IPS-NIHi7 (cell line): Measurements from ENCODE around the gene NEURL1B.
"Not testable (repeated sequence)": the region's sequence is repeated elsewhere in the genome, so short reads cannot be mapped to it uniquely, and the experiment has no call there.

ENCODE experiments used
- DNase-seq: peaks from one replicate; pipeline ENCODE4 v3.0.0; 2012; ENCODE audit warnings: mixed read lengths; ENCODE audit errors: extremely low spot score

Gene NEURL1B

DNA sequence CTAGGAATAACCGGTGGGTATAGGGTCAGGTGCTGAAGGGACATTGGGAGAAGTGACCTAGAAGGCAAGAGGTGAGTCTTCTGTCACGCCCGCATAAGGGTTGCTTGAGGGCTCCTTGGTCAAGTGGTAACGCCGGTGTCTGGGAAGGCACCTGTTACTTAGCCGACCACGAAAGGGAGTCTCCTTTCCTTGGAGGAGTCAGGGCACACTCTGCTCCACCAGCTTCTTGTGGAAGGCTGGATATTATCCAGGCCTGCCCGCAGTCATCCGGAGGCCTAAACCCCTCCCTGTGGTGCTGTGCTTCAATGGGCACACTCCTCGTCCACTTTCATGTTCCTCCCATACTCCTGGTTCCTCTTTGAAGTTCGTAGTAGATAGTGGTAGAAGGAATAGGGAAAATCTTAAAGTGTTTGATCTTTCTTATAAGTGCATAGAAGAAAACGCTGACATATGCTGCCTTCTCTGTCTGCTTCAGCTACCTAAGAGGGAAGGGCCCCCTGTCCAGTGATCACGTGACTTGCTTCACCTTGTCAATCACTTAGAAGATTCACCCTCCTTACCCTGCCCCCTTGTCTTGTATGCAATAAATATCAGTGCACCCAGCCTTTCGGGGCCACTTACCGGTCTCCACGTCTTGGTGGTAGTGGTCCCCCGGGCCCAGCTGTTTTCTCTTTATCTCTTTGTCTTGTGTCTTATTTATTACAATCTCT, 16.6 kb downstream of the NEURL1B start:
- not testable (repeated sequence) for DNase-seq

DNA sequence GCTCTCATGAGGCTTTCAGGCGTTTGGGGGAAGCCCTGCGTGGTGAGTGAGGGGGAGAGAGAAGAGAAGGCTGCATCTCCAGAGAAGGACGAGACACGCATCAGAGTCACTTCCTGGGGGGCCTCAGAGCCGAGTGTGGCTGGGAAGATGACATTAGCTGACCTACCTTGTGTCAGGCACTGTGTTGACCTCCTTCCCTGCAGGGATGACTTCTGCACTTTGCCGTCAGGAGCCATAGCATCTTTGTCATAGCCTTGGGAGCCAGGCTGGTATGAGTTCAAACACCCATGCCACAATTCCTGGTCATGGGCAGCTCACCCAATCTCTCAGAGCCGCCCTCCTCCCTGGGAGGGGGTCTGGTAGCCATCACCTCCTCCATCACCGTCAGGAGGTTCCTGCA, 17.3 kb downstream of the NEURL1B start:
- DNase-seq = no peak

DNA sequence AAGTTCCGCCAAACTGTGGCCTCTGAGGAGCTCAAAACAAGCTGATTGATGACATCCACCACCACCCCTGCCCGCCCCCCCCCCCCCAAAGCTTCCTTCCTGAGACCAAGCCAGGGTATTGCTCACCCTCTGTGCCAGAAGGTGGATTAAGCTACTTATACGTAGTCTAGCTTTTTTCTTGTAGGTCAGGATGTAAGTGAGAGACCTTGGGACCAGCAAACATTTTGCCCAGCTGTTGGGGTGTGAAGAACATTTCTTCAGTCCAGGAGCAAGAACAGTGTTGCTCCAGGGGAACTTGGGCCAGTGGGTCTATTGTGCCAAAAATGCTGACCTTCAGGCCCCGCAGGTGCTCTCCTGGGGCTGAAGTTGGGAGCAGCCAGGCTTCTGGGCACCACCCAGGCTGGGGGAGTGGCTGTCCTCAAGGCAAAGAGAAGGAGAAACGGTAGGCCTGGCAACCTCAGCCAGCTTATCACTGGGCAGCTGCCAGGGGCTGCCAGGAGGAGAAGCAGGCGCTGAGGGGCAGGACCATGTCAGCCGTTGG, 18.0 kb downstream of the NEURL1B start:
- no peak for DNase-seq

DNA sequence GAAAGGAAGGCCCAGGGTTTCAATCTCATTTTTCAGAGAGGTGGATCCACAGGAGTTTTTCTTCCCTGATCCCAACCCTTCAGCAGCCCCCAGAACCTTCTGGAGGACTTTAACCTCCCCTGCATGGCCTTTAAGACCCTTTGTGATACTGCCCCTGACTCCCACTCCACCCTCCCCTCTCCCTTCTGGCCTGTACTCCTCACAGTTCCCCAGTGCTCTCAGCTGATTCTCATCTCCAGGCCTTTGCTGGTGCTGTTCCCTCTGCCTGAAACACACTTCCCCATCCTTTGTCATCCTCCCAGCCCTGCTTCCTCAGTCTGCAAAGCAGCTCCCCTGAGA, 18.5 kb downstream of the NEURL1B start:
- DNase-seq = no peak

DNA sequence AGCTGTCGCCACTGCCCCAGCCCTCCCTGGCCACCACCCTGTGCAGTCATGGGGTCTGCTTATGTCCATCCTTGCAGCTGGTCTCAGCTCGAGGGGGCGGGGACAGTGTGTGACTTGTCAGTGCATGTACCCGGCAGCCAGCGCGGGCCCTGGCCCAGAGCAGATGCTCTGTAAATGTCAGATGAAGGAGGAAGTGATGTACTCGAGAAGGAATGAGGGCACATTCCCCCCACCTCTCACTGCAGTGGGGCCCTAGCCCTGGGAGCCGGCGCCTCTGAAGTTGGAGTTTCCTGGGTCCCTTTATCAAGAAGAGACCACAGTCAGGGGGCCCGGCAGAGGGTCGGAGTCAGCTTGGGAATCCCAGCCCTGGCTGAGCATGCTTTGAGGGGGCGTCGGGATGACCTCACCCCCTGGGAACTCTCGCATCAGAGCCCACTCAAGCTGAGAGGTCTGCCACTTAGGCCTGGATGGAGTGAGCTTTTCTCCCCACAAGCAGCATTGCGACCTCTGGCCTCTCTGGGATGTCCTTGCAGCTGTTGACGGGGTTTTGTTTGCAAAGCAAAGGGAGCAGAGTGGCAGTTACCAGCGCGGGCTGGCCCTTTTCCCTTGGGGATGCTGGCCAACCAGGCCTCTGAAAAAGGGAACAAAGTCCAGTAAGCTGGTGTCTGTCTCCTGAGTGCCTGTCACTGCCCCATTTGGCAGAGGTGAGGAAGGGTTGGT, 19.0 kb downstream of the NEURL1B start:
- peak; percentile 69 for DNase-seq

DNA sequence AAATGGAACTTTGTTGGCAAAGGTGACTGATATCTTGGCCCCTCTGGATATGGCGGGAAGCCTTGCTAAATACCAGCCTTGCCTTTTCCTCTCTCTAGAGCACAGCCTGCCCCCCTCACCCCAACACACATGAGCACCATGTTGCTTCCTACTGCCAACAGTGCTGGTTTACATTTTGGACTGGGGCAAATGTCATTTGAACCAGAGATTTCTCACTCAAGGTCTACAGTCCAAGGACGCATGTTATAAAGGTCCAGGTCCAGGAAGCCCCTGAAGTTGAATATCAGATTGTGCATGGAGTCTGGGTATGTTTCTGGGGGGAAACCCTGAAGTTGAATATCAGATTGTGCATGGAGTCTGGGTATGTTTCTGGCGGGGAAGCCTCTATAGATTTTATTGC, 19.9 kb downstream of the NEURL1B start:
- no peak for DNase-seq

DNA sequence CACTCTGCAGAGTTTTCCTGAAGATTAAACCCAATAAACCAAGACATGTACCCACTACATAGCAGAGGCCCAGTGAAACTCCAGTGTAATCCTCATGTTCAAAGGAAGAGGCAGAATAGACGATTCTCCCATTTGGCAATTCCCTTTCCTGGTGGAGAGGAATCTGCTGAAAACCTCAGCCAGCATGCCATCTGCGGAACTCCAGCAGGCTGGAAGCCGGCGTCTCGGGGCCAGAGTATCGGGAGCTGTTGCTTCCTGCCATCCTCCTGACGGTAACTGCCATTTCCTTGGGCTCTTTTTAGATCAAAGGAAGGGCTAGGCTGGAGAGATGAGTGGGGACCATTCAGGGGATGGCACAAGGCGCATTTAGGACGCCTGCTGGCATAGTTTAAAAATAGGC, 20.5 kb downstream of the NEURL1B start:
- no peak for DNase-seq

DNA sequence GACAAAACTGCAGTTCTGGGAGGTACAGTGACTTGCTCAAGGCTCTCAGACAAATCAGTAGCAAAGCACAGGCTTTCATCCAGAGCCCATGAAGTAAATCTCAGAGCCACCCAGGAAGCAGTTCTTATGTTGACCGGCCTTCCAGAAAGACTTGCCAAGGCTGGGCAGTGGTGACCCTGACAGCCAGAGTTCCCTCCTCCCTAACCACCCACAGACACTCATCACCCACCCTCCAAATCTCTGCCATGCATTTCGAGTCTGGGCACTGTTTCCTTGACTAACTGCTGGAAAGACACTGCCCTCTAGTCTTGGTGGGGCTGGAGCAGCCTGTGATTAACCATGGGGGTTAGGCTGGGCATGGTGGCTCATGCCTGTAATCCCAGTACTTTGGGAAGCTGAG, 21.5 kb downstream of the NEURL1B start:
- DNase-seq = no peak

DNA sequence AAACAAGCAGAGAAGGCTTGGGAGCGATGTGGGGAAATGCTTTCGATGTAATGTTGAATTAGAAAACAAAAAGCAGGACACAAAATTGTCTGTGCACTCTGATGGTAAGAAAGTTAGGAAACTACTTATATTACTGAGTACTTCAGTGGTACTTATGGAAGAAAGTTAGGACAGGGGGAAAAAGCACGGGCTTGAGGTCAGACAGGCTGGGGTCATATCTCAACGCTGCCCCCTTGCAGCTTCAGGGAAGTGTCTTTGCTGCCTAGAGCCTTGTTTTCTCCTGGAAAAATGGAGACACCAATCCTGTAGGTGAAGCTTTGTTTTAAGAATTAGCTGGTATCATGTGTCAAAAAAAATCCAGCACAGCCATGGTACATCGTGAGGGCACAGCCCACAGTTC, 23.0 kb downstream of the NEURL1B start:
- DNase-seq = peak; percentile 47

DNA sequence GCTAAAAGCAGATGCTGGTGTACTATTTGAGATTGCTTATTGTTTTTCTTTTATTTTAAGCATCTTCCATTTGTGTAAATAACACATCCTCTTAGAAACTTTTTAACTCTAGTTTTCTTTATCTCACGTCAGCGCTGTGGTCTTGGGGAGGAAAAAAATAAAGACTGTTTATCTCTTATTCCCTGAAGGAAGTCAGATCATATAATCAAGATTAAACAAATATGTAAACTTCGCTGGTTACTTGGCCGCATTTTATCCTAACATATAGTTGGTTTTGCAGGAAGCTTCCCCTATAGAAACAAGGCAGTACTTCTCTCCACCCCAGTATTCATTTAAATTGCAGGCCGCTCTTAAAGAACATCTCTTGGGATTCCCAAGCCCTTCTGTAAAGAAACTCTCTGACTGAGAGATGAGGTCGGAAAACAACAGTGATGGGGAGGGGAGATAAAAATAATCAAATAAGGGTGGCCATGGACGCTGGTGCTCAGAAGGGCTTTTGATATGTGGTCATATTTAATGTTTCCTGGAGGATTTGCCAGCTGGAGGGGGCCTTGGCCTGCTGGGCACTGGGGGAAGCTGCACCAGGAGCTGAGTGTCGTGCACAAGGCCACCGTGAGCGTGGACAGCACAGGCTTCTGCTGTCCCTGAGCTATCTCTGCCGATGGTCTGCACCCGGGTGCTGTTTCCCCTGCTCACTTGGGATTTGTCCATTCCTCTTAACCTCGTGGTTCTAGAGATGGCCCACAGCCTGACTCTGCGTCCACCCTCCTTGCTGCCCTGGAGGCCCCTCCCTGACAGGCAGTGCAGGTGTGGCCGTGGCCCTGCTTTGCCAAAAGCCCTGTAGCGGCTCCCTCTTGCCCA, 23.8 kb downstream of the NEURL1B start:
- no peak for DNase-seq

DNA sequence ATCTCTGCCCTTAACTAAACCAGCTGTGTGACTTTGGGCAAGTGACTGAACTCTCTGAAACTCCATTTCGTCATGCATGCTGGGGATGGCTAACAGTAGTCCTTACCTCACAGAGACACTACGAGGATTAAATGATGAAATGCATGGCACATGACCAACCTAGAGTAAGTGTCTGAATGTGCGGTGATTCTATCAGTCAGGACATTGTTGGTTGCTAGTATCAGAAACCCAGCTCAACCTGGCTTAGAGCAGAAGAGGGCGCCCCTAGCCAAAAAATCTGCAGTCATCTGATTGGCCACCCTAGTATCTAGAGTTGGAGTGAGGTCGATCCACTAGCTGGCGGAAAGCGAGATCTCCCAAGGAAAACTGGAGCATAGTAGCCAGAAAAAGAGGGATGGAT, 25.2 kb downstream of the NEURL1B start:
- DNase-seq = peak; percentile 71

DNA sequence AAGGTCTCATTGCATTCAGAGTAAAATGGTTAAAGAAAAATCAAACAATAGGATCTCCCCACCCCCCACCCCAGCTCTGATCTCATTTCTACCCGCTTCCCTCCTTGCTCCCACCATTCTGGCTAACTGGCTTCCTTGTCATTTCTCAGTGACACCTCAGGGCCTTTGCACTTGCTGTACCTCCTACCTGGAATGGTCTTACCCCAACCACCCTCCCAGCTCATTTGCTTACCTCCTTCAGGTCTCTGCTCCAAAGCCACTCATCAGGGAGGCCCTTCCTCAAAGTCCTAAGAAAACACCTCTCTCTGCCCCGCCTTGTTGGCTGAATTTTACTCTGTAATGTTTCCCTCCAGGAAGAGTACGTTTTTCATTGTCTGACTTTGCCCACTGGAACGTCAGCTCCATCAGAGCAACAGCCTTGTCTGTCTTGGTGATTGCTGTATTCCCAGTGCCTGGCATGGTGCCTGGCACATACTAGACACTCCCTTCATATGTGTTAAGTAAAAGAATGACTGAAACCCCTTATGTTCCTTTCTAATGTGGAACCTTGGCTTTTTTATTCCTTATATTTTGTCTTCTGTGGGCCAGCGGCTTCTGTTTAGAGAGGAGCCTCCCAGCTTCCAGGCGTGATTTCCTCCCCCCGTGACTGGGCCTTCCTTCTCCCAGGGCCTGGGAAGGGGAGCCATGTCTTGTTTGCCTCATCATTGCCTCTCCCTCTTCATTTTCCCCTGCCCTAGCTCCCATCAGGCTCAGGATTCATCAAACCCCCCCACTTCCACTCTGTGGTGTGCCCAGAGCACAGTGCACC, 26.9 kb downstream of the NEURL1B start:
- no peak for DNase-seq

DNA sequence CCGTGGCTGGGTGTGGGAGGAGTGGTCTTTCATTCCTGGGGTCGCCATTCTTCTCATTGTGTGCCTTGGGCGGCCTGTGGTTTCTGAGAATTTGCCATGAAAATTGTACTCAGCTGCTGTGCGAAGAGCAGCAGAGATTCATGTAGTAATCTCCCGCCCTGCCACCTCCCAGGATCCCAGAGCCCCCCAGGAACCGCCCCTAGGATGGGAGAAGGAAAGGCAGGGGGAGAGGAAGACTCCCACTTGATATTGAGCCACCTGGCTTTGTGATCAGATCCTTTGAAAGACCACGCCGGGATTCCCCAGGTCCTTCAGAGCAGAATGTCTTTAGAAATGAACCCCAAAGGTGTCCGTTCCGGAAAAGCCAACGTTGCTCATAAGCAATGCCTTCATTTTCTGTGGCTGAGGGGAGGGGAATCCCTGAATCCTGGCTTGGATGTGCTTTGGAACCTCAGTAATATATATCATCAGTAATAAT, 27.6 kb downstream of the NEURL1B start:
- no peak for DNase-seq

DNA sequence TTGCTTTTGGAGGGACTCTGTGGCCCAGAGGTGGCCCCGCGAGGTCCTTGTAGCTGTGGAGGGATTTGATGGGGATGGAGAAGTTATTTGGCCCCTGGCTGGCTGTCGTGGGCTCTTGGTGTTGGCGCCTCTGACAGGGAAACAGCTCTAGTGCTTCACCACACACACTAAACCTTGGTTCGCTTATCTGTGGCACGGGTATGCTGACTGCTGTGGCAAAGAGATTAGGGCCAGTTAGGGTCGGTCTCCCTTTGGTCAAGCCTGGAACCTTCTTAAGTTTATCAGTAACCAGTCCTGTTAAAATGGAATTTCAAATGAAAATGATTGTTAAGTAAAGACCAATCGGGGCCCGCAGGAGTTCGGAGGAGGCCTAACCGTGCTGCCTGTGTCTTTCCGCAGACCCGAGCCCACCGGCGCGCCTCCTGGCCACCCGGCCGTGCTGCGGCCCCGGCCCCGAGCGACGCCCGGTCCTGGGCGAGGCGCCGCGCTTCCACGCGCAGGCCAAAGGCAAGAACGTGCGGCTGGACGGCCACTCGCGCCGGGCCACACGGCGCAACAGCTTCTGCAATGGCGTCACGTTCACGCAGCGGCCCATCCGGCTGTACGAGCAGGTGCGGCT, 28.4 kb downstream of the NEURL1B start:
- no peak for DNase-seq

DNA sequence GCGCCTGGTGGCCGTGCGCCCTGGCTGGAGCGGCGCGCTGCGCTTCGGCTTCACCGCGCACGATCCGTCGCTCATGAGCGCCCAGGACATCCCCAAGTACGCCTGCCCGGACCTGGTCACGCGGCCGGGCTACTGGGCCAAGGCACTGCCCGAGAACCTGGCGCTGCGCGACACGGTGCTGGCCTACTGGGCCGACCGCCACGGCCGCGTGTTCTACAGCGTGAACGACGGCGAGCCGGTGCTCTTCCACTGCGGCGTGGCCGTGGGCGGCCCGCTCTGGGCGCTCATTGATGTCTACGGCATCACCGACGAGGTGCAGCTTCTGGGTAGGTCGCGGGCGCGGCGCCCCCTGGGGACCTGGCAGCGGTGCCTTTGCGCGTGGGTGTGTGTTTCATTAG, 28.9 kb downstream of the NEURL1B start:
- no peak for DNase-seq

DNA sequence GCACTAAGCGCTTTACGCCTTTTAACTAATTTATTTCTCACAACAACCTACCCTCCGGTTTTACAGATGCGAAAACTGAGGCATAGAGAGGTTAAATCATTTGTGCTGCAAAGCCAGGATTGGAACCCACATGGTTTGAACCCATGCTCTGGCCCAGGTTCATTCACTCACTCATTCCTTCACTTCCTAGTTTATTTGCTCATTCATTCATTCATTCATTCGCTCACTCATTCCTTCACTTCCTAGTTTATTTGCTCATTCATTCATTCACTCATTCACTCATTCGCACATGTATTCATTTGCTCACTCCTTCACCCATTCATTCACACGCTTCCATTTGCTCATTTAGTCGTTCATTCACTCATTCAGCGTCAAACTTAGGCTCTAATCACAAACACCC, 29.4 kb downstream of the NEURL1B start:
- DNase-seq = no peak

DNA sequence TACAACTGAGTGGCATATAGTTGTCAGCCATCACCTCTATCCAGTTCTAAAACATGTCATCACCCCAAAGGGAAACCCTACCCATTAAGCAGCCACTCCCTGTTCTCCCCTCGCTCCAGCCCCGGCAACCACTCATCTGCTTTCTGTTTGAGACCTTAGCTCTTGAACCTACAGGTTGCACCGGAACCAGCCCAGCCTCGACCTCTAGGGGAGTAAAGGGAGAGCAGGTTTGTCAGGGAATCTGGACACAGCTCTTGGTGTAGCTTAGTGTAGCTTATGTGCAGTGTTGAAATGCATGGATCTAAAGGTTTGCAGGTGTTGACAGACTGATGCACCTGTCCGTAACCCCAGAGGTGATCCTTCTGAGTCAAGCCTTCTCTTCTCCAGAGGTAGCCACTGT, 30.0 kb downstream of the NEURL1B start:
- no peak for DNase-seq

DNA sequence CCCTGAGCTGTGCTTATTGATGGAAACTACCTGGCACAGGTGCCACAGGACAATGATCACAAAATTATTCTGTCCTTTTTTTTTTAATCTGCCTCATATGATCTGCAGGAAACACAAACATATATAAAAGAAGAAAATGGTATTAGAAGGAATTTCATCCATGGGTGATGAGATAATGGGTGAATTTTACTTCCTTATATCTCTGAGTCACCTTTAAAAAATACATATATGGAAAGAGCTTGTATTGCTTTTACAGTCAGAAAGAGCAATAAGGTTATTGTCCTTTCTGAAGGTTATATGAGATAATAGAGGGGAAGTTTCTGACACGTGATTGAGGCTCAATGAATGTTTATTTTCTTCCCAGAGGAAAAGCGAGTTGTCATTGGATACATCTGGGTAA, 31.6 kb downstream of the NEURL1B start:
- DNase-seq = no peak

DNA sequence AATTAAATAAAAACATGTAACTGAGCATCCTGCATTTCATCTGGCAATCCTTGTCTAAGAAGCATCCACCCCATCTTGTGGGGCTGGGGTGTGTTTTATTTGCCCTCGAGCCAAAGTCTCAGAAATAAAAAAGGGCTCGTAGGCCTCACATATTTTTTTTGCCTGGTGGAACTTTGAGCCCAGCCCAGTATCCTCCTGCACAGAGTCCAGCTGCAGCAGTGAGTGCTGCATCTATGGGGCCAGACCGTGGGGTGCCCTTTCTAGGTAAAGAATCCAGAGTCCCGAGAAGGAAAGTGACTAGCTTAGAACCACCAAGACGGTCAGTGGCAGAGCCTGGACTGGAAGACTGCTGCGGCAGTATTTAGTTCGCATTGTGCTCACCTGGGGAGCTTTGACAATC, 33.1 kb downstream of the NEURL1B start:
- DNase-seq = no peak

DNA sequence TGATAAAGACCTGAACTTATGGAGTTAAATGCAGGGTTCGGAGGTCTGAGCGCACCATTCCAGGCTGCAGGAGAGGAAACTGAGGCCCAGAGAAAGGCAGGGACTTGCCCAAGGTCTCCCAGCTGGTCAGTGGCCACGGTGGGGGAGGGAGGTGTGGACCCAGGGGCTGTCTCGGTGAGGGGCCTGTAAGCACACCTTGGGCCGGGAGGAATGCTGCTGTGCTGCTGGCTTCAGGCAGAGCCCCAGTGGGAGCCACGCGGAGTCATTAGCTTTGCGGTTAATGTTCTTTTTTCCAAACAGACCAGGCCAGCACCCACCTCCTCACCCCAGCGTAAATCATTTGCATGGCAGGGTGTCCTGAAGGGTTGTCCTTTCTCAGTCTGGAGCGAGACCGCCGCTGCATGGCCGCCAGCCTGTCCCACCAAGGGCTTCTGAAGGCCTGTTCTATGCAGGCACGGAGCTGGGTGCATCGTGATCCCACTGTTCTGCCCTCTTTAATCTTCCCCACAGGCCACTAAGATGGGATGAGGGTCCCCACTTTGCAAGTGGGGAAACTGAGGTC, 35.9 kb downstream of the NEURL1B start:
- DNase-seq = no peak
